ENCODE results near the gene FANCM. TPM values are rescaled to one million over a fixed set of nuclear protein-coding genes. Genes with fewer than 3 reads are reported as not detected.

FANCM gene
- total RNA-seq, 1 experiment from 2014 or later: 11.7 TPM

DNA sequence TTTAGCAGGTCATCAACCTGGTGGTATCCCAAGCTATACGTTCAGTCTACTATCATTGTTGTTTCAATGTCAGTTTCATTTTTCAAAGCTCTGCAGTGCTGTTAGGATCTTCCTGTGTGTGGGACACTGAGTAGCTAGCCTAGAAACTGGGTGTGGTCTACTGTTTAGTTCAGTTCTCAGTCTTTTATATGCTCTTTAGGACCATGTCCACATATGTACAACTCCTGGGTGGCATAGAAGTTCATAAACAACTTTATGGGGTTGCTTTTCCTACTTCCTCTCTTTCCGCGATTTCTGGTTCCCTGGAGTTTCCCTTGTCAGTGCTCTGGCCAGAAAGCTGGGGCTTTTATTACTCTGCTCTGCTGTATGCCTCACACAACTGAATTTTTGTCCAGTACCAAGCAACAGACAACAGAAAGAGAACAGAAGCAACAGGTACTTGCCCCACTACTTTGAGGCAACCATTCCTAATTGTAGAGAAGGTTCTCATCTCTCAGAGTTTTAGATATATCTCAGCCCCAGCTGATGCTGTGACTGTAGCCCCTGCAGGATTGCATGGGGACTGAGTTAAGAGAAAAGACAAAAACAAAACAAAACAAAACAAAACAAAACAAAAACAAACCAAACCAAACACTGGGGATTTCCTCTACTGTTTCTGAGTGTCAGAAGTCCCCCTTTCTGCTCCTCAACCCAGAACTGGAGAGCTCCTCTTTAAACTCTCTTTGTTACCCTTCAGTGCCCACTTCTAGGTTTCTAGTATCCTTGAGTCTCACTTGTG is 86.9 kb downstream of the FANCM start:
- ChIA-PET POLR2A (ENCODE audit: unreplicated experiment) (interaction anchor here (0.6 kb wide), 1 partner anchor 62 kb away, joined by 4 read pairs; no protein-coding TSS in a partner anchor), CTCF (no interaction called here)
- H2AFZ ChIP-seq (ENCODE audit: low read length): no peak overlapping the region
- no peaks in the 10 kb centered on the region for H3K4me1 ChIP-seq (ENCODE audit: insufficient read depth, low read length)
- intact Hi-C loops (cut with micrococcal nuclease): no loop called here
- H3K9ac ChIP-seq (ENCODE audit: low read length): no peak overlapping the region
- no peak overlapping the region for H3K27ac ChIP-seq (ENCODE audit: low read length)
- no peaks in the 10 kb centered on the region for H4K20me1 ChIP-seq (ENCODE audit: low read length)
- BruUV-seq (replicated peaks): no TSS peak
- TF ChIP-seq EZH2phosphoT487 (IDR thresholded peaks at IDR 0.05; ENCODE audit: borderline replicate concordance, low read length): no peak
- TF ChIP-seq, protein P1, sequence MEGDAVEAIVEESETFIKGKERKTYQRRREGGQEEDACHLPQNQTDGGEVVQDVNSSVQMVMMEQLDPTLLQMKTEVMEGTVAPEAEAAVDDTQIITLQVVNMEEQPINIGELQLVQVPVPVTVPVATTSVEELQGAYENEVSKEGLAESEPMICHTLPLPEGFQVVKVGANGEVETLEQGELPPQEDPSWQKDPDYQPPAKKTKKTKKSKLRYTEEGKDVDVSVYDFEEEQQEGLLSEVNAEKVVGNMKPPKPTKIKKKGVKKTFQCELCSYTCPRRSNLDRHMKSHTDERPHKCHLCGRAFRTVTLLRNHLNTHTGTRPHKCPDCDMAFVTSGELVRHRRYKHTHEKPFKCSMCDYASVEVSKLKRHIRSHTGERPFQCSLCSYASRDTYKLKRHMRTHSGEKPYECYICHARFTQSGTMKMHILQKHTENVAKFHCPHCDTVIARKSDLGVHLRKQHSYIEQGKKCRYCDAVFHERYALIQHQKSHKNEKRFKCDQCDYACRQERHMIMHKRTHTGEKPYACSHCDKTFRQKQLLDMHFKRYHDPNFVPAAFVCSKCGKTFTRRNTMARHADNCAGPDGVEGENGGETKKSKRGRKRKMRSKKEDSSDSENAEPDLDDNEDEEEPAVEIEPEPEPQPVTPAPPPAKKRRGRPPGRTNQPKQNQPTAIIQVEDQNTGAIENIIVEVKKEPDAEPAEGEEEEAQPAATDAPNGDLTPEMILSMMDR (conservative IDR thresholded peaks at IDR 0.05; ENCODE audit: low read depth, low read length): no peak
- no peak for TF ChIP-seq EZH2 (IDR thresholded peaks at IDR 0.05; ENCODE audit: low read length, unreplicated experiment)
- H3K27me3 ChIP-seq (ENCODE audit: low read length): no peaks in the 10 kb centered on the region
- H3K9me3 ChIP-seq (ENCODE audit: low read length): no peaks in the 10 kb centered on the region
- DNase-seq (no peak), ATAC-seq (no peak)
- H3F3A ChIP-seq (ENCODE audit: low read length, unreplicated experiment): no peaks in the 10 kb centered on the region
- no peaks in the 10 kb centered on the region for H3K9me2 ChIP-seq (replicated peaks; ENCODE audit: low read length)
- H3K79me2 ChIP-seq (ENCODE audit: low read length): no peaks in the 10 kb centered on the region
- H3K4me3 ChIP-seq (ENCODE audit: low read length): no peak overlapping the region
- peaks cover 45% of the 10 kb centered on the region for H3K36me3 ChIP-seq (ENCODE audit: low read depth, low read length)
- H3K4me2 ChIP-seq (ENCODE audit: low read length): no peak overlapping the region

DNA sequence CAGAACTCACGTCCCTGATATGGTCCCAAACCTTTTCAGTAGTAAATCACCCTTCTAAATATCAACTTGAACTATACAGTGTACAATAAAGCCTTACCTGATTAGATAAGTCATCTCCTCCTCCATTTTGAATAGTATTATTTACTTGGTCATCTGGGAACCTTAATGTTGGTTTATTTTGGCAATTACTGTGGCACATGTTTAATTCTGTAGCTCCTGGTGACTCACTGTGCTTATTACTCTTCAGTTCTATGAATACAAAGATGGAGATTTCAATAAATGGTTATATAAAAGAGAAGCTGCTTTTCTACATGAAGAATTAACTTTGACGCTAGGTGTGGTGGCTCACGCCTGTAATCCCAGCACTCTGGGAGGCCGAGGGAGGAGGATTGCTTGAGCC is 91.8 kb downstream of the FANCM start:
- Histone ChIP-seq H3K9me2 (replicated peaks; ENCODE audit: low read length) (no peaks in the 10 kb centered on the region), H3K27me3 (ENCODE audit: low read length) (no peaks in the 10 kb centered on the region), H3K4me3 (ENCODE audit: low read length) (no peak overlapping the region), H3K9me3 (ENCODE audit: low read length) (no peaks in the 10 kb centered on the region), H3K79me2 (ENCODE audit: low read length) (no peaks in the 10 kb centered on the region), H3F3A (ENCODE audit: low read length, unreplicated experiment) (no peaks in the 10 kb centered on the region), H3K27ac (ENCODE audit: low read length) (no peak overlapping the region), H4K20me1 (ENCODE audit: low read length) (no peaks in the 10 kb centered on the region), H3K36me3 (ENCODE audit: low read depth, low read length) (peaks cover 62% of the 10 kb centered on the region), H3K9ac (ENCODE audit: low read length) (no peak overlapping the region), H3K4me1 (ENCODE audit: insufficient read depth, low read length) (no peaks in the 10 kb centered on the region), H3K4me2 (ENCODE audit: low read length) (no peak overlapping the region), H2AFZ (ENCODE audit: low read length) (no peak overlapping the region)
- ATAC-seq: peak; percentile 54; the same call in 1 of the 2 replicates
- intact Hi-C loops (cut with micrococcal nuclease): no loop called here
- no peak for DNase-seq
- CTCF ChIA-PET: no interaction called here
- POLR2A ChIA-PET (ENCODE audit: unreplicated experiment): no interaction called here
- TF ChIP-seq, protein P1 (conservative IDR thresholded peaks at IDR 0.05; ENCODE audit: low read depth, low read length): no peak
- TF ChIP-seq EZH2 (IDR thresholded peaks at IDR 0.05; ENCODE audit: low read length, unreplicated experiment) (no peak), EZH2phosphoT487 (IDR thresholded peaks at IDR 0.05; ENCODE audit: borderline replicate concordance, low read length) (no peak)
- BruUV-seq (replicated peaks): no TSS peak

DNA sequence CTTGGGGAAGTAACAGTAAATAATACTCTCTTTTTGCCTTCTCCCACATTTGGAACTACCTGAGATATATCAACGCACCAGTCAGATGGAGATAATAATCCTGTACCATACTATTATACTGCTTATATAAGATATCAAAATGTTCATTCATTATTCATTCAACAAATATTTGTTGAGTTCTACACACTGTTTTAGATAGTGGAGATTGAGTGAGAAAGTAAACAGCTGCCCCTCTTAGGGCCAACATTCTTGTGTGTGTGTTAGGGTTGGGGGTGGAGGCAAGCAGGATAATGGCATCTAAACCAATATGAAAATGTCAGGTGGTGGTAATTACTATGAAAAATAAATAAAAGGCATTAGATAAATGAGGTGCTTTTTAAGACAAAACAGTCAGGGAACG is 103.3 kb downstream of the FANCM start:
- no peaks in the 10 kb centered on the region for H3K27me3 ChIP-seq (ENCODE audit: low read length)
- DNase-seq (no peak), ATAC-seq (no peak)
- BruUV-seq (replicated peaks): no TSS peak
- ChIA-PET POLR2A (ENCODE audit: unreplicated experiment) (no interaction called here), CTCF (no interaction called here)
- peaks cover 6% of the 10 kb centered on the region; the same call in 1 of the 2 replicates for H4K20me1 ChIP-seq (ENCODE audit: low read length)
- H3K4me3 ChIP-seq (ENCODE audit: low read length): no peak overlapping the region
- no peaks in the 10 kb centered on the region; the same call in 1 of the 2 replicates for H3K4me1 ChIP-seq (ENCODE audit: insufficient read depth, low read length)
- peaks cover 39% of the 10 kb centered on the region for H3K36me3 ChIP-seq (ENCODE audit: low read depth, low read length)
- TF ChIP-seq, protein P1 (conservative IDR thresholded peaks at IDR 0.05; ENCODE audit: low read depth, low read length): no peak
- TF ChIP-seq EZH2 (IDR thresholded peaks at IDR 0.05; ENCODE audit: low read length, unreplicated experiment) (no peak), EZH2phosphoT487 (IDR thresholded peaks at IDR 0.05; ENCODE audit: borderline replicate concordance, low read length) (no peak)
- H3K79me2 ChIP-seq (ENCODE audit: low read length): peaks cover 37% of the 10 kb centered on the region
- no peaks in the 10 kb centered on the region for H3F3A ChIP-seq (ENCODE audit: low read length, unreplicated experiment)
- H2AFZ ChIP-seq (ENCODE audit: low read length): no peak overlapping the region
- H3K4me2 ChIP-seq (ENCODE audit: low read length): no peak overlapping the region
- no peaks in the 10 kb centered on the region for H3K9me3 ChIP-seq (ENCODE audit: low read length)
- intact Hi-C loops (cut with micrococcal nuclease): no loop called here
- H3K9ac ChIP-seq (ENCODE audit: low read length): no peak overlapping the region
- no peak overlapping the region for H3K27ac ChIP-seq (ENCODE audit: low read length)
- H3K9me2 ChIP-seq (replicated peaks; ENCODE audit: low read length): no peaks in the 10 kb centered on the region
